Retinal pigment epithelial cell (primary cell): ENCODE measurements around the gene TFF3.

ENCODE experiments used
- DNase-seq: peaks from one replicate; pipeline ENCODE4 v3.0.0-alpha.2; 2010; ENCODE audit warnings: low read depth
- H3K4me3 ChIP-seq: 2 replicates; pipeline ENCODE4 v1.5.1; 2011; ENCODE audit warnings: mild to moderate bottlenecking, low read length, control low read depth, moderate library complexity
- CTCF ChIP-seq: conservative IDR thresholded peaks from 2 replicates; pipeline ENCODE4 v1.5.1; 2011; ENCODE audit warnings: low read depth, low read length, control low read depth, inconsistent platforms

The TFF3 gene

GRCh38 chr21:42276076-42276475 lies 39.1 kb downstream of the TFF3 start:
- TF ChIP-seq CTCF, result no peak
- H3K4me3 ChIP-seq, result no peak overlapping the region
- no peak for DNase-seq

GRCh38 chr21:42272984-42273600 lies 42.1 kb downstream of the TFF3 start:
- H3K4me3 ChIP-seq, result no peak overlapping the region
- no peak for DNase-seq
- no peak for TF ChIP-seq CTCF

- no peak overlapping the region for H3K4me3 ChIP-seq
- TF ChIP-seq CTCF, result no peak
- DNase-seq, result no peak
Observed at GRCh38 chr21:42272109-42272962, 42.9 kb downstream of the TFF3 start.

- H3K4me3 ChIP-seq, result no peak overlapping the region
- DNase-seq, result no peak
- no peak for TF ChIP-seq CTCF
Observed at GRCh38 chr21:42271065-42271464, 44.1 kb downstream of the TFF3 start.

GRCh38 chr21:42269386-42269785 lies 45.8 kb downstream of the TFF3 start:
- no peak for TF ChIP-seq CTCF
- DNase-seq, result no peak
- no peak overlapping the region for H3K4me3 ChIP-seq

GRCh38 chr21:42266971-42267556 lies 48.1 kb downstream of the TFF3 start:
- H3K4me3 ChIP-seq, result no peak overlapping the region
- TF ChIP-seq CTCF, result no peak
- no peak for DNase-seq
